Measurements from ENCODE around the gene MRPS2.

DNA sequence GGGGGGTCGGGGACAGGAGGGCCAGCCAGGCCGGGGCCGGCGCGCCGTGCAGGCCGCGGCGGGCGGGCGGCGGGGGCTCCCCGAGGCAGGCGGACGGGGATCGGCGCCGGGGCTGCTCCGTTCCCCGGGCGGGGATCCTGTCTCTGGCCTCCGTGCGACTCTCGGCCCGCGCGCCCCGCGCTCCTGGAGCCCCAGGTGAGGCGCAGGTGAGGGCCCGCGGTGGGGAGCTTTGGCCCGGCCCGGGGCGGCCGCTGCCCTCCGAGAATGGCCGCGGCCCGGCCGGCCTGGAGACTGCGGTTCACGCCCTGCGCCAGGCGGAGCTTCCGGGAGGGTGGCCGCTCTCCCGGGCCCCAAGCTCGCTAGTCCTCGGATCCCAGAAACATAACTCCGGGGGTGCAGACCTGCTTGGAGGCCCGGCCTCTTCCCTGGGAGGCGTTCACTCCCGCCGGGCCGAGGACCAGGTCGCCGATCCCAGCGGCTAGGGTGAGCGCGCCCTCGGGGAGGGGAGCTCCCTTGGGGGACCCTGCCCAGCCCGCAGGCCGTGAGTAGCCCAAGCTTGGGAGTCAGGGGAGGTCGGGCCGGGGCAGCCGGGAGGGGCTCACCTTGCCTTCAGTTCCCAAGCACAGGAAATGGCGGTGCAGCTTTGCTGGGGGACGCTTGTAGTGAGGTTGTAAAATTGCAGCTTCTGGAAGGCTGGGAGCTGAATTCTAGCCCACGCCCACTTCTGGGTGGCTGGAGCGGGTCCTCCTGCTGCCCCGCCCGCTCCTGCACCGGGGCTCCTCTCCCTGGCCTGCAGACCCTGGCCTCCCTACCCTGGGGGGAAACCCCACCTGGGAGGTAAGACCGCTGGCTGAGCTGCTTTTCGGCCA lies 20.2 kb upstream of the MRPS2 start:
- TF ChIP-seq, protein P1, sequence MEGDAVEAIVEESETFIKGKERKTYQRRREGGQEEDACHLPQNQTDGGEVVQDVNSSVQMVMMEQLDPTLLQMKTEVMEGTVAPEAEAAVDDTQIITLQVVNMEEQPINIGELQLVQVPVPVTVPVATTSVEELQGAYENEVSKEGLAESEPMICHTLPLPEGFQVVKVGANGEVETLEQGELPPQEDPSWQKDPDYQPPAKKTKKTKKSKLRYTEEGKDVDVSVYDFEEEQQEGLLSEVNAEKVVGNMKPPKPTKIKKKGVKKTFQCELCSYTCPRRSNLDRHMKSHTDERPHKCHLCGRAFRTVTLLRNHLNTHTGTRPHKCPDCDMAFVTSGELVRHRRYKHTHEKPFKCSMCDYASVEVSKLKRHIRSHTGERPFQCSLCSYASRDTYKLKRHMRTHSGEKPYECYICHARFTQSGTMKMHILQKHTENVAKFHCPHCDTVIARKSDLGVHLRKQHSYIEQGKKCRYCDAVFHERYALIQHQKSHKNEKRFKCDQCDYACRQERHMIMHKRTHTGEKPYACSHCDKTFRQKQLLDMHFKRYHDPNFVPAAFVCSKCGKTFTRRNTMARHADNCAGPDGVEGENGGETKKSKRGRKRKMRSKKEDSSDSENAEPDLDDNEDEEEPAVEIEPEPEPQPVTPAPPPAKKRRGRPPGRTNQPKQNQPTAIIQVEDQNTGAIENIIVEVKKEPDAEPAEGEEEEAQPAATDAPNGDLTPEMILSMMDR (IDR thresholded peaks at IDR 0.05), result no peak
- no peak for TF ChIP-seq POLR2A (IDR thresholded peaks at IDR 0.05)

Measured in vagina (tissue), 2 donors.